Upper lobe of right lung (tissue), 1 donor: ENCODE results near the gene FBXO7. TPM values are rescaled to one million over a fixed set of nuclear protein-coding genes. Genes with fewer than 3 reads are reported as not detected.
A peak's percentile ranks its signal among the peaks of the same experiment; 100 is the strongest.

ENCODE experiments used
- ATAC-seq: fragments of 200-7000 bp; cut with Tn5 transposase; one replicate; pipeline ENCODE4 v1.9.1; 2020; ENCODE audit warnings: mild to moderate bottlenecking, moderate library complexity
- DNase-seq: peaks from one replicate; pipeline ENCODE4 v3.0.0-alpha.2; 2020
- H3K27ac ChIP-seq: fragments of 200-600 bp; one replicate; pipeline ENCODE4 v1.8.0; 2022
- H3K27me3 ChIP-seq: fragments of 200-600 bp; one replicate; pipeline ENCODE4 v1.8.0; 2022; ENCODE audit warnings: mild to moderate bottlenecking
- H3K36me3 ChIP-seq: fragments of 200-600 bp; one replicate; pipeline ENCODE4 v1.8.0; 2022
- H3K4me1 ChIP-seq: fragments of 200-600 bp; one replicate; pipeline ENCODE4 v1.8.0; 2022
- H3K4me3 ChIP-seq: fragments of 200-600 bp; one replicate; pipeline ENCODE4 v1.8.0; 2022; ENCODE audit warnings: mild to moderate bottlenecking
- H3K9me3 ChIP-seq: fragments of 200-600 bp; one replicate; pipeline ENCODE4 v1.8.0; 2022
- CTCF ChIP-seq: fragments of 200-600 bp; IDR thresholded peaks from one replicate; pipeline ENCODE4 v1.8.0; 2022; ENCODE audit warnings: antibody characterized with exemption
- intact Hi-C: fragments of 100-400 bp; cut with DNase I; formaldehyde crosslinking; loops from one replicate; pipeline ENCODE4 v1.11.0; 2022
- total RNA-seq: library from RNA; stranded (reverse); fragmentation: NEBNext Ultra II Directional; extraction: Animal tissue kit (Norgen Biotek cat#: 25700); gene quantifications from one replicate; pipeline ENCODE4 v1.2.1, GENCODE V29; 2021
- donor health status: DM: no; HTN: yes; CAD: no; lungs with severe emphysema.

FBXO7 gene
- total RNA-seq, 1 donor from 2014 or later, result 96.4 TPM

DNA sequence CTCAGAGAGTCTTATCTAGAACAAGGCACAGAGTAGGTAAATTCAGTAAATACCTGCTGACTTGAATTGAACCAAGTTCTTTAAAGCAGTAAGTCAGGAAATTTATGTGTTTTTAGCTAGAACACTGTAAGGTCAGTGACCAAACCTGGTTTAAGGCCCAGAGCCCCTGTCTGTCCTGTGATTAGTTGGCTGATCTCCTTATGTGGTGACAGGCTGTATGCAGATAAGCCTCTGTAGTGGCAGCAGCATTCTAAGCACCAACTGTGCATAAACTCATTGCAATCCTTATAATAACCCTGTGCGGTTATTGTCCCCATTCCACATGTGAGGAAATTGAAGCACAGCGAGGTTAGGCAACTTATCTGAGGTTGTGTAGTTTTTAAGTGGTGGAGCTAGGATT lies 40.5 kb downstream of the FBXO7 start:
- intact Hi-C loops, result no loop called here
- Histone ChIP-seq H3K4me1 (no peaks in the 10 kb centered on the region), H3K4me3 (no peak overlapping the region), H3K9me3 (no peaks in the 10 kb centered on the region), H3K27ac (no peak overlapping the region), H3K27me3 (no peaks in the 10 kb centered on the region), H3K36me3 (no peaks in the 10 kb centered on the region)
- no peak for TF ChIP-seq CTCF
- DNase-seq (no peak), ATAC-seq (no peak)

DNA sequence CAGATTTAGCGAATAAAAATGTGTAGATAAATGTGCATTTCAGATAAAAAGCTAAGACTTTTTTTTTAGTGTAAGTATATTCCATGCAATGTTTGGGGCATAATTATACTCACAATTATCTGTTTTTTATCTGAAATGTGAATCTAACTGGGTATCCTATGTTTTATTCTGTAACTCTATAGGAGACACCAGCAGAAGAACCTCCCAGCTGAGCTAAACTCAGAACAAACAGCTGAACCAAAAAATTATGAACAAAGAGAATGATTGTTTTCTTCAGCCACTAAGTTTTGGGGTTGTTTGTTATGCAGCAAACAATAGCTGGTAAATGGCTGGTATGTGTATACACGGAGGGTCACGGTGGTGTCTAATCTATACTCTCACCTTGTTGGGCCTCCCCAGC lies 42.9 kb downstream of the FBXO7 start:
- H3K9me3 ChIP-seq, result no peaks in the 10 kb centered on the region
- no peaks in the 10 kb centered on the region for H3K36me3 ChIP-seq
- TF ChIP-seq CTCF, result no peak
- H3K4me3 ChIP-seq, result no peak overlapping the region
- no peak for ATAC-seq
- intact Hi-C loops, result no loop called here
- no peaks in the 10 kb centered on the region for H3K4me1 ChIP-seq
- H3K27me3 ChIP-seq, result no peaks in the 10 kb centered on the region
- no peak overlapping the region for H3K27ac ChIP-seq
- DNase-seq, result no peak

- no peak overlapping the region for H3K4me3 ChIP-seq
- no peak for DNase-seq
- H3K27ac ChIP-seq, result no peak overlapping the region
- no peaks in the 10 kb centered on the region for H3K27me3 ChIP-seq
- ATAC-seq, result no peak
- H3K36me3 ChIP-seq, result no peaks in the 10 kb centered on the region
- H3K9me3 ChIP-seq, result no peaks in the 10 kb centered on the region
- no peak for TF ChIP-seq CTCF
- no peaks in the 10 kb centered on the region for H3K4me1 ChIP-seq
- intact Hi-C loops, result no loop called here
These were observed 43.3 kb downstream of the FBXO7 start for GRCh38 chr22:32517921-32518320.

- Histone ChIP-seq H3K4me1 (no peaks in the 10 kb centered on the region), H3K4me3 (no peak overlapping the region), H3K27ac (no peak overlapping the region), H3K27me3 (no peaks in the 10 kb centered on the region), H3K36me3 (no peaks in the 10 kb centered on the region), H3K9me3 (no peaks in the 10 kb centered on the region)
- DNase-seq, result no peak
- TF ChIP-seq CTCF, result no peak
- intact Hi-C loops, result no loop called here
- no peak for ATAC-seq
These were observed 43.8 kb downstream of the FBXO7 start for GRCh38 chr22:32518381-32518780.

DNA sequence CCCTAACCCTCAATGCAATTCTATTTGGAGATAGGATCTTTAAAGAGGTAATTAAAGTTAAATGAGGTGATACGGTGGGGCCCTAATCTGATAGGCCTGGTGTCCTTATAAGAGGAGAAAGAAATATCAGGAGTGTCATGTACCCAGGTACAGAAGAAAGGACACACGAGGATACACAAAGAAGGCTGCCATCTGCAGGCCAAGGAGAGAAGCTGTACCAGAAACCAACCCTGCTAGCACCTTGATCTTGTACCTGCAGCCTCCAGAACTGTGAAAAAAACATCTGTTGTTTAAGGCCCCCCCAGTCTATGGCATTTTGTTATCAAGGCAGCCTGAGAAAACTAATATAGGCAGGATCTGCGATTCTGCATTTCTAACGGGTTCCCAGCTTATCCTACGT lies 44.2 kb downstream of the FBXO7 start:
- intact Hi-C loops, result no loop called here
- Histone ChIP-seq H3K4me3 (no peak overlapping the region), H3K27me3 (no peaks in the 10 kb centered on the region), H3K27ac (no peak overlapping the region), H3K4me1 (no peaks in the 10 kb centered on the region), H3K9me3 (no peaks in the 10 kb centered on the region), H3K36me3 (no peaks in the 10 kb centered on the region)
- ATAC-seq (no peak), DNase-seq (no peak)
- TF ChIP-seq CTCF, result peak; percentile 5

DNA sequence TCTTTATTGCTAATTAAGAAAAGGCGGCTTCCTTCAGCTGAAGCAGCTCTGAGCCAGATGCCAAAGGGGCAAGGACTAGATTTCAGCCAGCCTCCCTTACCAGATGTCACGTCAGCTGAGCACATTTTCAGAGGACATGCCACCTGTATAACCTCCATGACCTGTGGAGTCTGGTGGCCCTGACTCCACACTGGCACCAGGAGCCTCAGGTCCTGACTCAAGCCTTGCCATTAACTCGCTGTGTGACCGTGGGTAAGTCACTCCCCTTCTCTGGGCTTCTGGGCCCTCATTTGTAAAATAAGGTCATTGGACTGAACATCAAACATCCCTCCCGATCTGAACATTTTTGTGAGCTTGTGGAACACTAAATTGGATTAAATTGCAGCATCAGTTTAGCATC lies 46.0 kb downstream of the FBXO7 start:
- no peaks in the 10 kb centered on the region for H3K9me3 ChIP-seq
- no peaks in the 10 kb centered on the region for H3K36me3 ChIP-seq
- no peak overlapping the region for H3K27ac ChIP-seq
- TF ChIP-seq CTCF, result no peak
- H3K4me1 ChIP-seq, result no peaks in the 10 kb centered on the region
- H3K4me3 ChIP-seq, result no peak overlapping the region
- intact Hi-C loops, result loop anchor here (10.0 kb wide), 1 partner anchor 474 kb away; no protein-coding TSS in a partner anchor
- no peaks in the 10 kb centered on the region for H3K27me3 ChIP-seq
- DNase-seq, result no peak
- ATAC-seq, result no peak
